TTC549 (cell line): ENCODE data around the gene IFT27.

ENCODE experiments used
- FAIRE-seq: peaks from 2 replicates; lab custom pipeline; 2012; peaks lifted over from hg19 to GRCh38; lab: Jason Lieb, UNC

Gene IFT27

DNA sequence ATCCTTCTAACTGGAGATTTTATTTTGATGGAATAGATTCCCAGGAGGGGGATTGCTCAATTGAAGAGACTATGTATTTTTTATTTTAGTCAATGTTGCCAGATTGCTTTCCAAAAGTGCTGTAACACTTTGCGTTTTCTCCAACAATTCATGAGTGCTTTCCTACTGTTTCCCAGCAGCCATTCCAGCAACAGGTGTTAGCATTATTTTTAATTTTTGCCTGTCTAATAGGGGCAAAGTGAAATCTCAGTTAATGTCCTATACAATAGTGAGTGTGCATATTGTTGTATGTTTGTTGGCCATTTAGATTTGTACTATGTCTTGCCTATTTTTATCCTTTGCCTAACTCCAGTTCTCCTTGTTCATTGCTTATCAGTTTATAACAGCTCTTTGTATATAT lies 60.3 kb downstream of the IFT27 start:
- FAIRE-seq, result no peak

DNA sequence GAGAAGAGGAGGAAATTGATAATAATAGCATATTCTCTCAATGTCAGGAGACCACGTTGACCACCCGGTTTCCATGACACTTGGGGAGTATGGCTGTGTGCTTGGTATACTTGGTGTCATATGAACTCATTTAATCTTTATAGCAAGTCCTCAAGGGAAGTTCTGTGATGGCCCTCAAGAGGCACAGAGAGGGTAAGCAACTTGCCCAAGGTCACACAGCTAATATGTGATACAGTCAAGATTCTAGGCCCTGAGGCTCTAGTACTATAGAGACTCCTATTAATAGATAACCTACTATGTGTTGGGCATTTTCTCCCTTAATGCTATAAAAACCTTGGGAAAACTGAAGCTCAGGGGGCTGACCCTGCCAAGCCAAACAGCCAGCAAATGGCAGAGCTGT lies 61.8 kb downstream of the IFT27 start:
- FAIRE-seq, result no peak

DNA sequence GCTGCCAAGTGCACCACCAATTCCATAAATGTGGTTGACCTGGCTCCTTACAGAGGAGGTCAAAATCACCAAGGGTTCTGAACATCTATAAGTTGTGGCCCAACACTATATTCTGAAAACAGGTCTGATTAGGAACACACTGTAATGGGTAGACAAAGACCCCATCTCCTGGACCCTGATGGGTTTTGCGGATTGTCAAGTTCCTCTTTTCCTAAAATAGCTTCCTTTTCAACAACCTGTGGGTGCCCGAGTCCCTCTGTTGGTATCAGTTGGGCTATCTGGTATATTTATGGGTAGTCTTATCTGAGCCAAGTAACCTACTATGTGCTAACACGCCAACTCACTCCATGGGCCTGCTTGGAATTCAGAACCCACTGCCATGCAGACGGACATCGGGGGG lies 62.5 kb downstream of the IFT27 start:
- FAIRE-seq, result no peak
